GM18498 (cell line): ENCODE measurements around the gene C2CD5.
"Not testable (repeated sequence)": the region's sequence is repeated elsewhere in the genome, so short reads cannot be mapped to it uniquely, and the experiment has no call there.

Experiments used
- ATAC-seq: cut with Tn5 transposase; IDR thresholded peaks from one replicate; pipeline ENCODE4 v1.9.1; 2021; ENCODE audit warnings: mild to moderate bottlenecking, moderate library complexity; ENCODE audit not compliant: unreplicated experiment

The C2CD5 gene

DNA sequence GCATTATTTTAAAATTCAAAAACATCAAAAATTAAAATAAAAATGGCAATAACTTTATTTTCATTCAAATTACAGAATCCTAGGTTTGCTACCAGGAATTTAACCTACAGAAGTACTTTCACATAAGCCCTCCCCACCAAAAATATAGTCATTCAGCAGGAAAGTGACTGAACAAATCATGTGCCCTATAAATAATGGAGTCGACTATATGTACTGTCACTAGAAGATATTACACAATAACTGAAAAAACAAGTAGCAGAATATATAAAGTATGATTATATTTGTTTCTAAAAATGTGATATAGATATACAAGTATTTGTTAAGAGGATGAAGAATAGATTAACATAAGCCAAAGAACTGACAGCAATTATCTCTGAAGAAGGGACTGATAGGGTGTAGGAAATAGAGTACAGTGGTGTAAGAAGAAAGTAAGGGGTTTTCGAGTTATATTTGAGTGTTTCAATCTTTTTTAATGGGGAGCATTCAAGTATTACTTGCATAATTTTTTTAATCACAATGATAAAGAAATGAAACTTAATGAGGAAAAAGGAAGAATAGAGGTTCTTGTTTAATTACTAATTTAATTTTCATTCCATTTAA is 7.9 kb downstream of the C2CD5 start:
- ATAC-seq: no peak

DNA sequence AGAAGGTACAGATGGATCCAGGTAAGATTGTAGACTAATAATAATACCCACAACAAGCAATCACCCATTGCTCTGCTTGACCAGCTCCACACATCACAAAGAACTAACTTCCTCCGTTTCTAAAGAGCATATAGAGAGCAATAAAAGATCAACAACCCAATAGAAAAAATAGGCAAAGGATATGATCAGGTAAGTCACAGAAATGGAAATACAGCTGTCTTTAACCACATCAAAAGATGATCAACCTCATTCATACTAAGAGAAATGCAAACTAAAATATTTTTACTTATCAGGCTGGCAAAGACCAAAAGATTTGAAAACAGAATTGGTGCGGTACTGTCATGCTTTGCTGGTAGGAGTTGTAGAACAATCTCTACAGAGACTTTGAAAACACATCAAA is 8.9 kb downstream of the C2CD5 start:
- no peak for ATAC-seq

DNA sequence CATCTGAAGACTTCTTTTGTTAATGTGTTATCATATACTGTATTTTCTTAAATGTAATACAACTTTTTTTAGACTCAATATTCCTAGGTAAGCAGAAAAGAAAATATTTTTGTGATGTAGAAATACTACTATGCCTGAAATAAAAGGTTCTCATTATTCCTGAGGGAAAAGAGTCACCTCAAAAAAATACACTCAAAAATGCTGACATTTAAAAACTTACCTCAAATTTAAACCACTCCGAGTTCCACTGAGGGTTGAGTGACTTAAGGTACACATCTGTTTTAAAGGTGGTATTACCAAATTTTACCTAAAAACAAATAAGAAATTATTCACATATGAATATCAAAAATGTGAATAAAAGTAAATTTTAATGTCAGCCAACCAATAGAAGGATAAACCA is 9.3 kb downstream of the C2CD5 start:
- ATAC-seq: no peak

DNA sequence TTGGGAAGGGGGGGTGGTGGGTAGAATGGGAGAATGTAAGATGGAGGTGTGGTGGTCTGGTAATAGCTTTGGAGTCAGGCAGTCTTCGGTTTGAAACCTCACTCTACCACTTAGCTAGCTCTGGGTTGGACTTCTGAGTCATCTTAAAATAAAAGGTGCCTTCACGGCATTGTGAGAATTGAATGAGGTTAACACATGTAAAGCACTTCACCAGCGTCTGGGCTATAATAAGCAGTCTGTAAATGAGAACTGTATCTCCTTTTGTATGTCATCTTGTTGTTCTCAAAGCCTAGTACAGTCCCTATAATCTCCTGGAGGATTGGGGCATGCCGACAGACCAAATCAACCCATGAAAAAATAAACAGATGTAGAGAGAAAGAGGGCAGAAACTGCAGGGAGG is 11.2 kb downstream of the C2CD5 start:
- peak; percentile 89 for ATAC-seq

- ATAC-seq: no peak
Observed at GRCh38 chr12:22532317-22532716, 12.0 kb downstream of the C2CD5 start.

DNA sequence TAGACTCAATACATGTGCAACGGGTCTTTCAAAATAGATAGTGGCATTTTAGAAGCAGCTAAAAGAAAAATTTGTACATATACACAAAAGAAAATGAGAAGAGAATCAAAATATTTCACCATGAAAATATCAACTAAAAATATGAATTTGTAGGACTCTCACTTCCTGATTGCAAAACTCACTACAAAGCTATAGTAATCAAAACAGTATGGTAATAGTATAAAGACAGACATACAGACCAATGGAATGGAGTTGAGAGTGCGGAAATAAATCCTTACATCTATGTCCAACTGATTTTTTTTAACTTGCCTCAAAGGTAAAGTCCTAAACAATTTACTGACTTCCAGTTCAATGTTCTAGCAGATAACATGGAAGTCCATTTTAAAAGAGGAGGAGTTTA is 13.1 kb downstream of the C2CD5 start:
- no peak for ATAC-seq

DNA sequence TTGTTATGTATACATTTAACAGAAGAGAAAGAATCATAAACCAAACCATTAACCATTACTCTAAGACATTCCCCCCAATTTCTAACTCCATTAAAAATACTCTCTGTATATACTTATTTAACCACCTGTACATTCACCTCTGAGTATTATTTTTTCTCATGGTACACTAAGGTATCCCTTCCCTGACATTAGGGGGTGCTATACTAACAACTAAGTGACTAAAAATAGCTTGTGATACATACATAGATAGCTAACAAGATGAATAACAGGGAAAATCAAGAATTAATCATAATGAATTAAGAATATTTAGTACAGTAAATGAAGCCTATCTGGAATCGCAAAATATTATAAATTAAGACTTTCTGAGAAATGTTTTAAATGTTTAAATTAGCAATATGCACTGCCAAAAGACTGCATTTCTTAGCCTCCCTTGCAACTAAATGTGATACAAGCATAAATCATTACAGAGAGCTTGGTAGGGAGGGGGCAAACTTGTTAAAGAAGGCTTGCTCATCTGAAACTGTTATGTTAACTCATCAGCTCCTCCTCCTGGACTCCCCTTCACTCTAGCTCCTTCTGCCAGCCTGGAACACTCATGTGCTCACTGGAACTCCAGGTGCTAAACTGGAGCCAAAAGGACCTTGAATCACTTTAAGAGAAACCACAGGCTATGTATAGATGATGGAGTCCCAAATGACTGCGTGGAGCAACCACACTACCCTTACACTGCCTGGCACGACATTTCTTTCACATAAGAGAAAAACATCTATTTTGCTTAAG is 14.9 kb downstream of the C2CD5 start:
- peak; percentile 73 for ATAC-seq

DNA sequence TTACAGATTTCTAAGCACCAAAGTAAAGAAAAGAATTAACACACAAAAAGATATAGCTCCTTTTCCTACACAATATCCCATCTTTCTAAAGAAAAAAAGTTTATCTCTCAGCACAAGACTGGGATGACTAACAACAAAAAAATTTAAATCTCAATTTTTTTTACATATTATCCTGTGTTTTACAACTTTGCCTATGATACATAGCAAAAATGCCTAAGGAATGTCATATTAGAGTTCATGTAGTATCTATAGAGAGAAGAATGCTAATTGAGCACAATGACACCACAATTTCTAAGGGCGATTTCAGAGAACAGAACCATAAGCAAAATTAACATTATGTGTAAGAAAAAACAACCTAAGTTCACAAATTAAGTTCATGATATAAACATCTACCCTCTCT is 16.3 kb downstream of the C2CD5 start:
- ATAC-seq: no peak

DNA sequence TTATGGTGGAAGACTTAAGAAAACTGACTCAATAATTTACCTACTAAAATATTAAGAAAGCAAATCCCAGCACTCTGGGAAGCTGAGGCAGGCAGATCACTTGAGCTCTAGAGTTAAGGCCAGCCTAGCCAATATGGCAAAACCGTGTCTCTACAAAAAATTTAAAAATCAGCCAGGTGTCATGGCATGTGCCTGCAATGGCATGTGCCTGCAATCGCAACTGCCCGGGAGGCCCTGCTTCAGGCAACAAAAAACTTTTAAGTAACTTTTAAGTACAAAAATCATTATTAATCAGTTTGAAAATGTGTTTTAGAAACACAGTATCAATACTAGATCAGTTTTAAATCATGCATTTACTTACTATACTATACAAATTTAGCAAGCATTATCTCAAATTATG is 17.5 kb downstream of the C2CD5 start:
- no peak for ATAC-seq

GRCh38 chr12:22525426-22525825 is 18.9 kb downstream of the C2CD5 start:
- ATAC-seq: no peak

- no peak for ATAC-seq
Observed at GRCh38 chr12:22518998-22519397, 25.3 kb downstream of the C2CD5 start.

- ATAC-seq: no peak
Observed at GRCh38 chr12:22518060-22518719, 26.2 kb downstream of the C2CD5 start.

DNA sequence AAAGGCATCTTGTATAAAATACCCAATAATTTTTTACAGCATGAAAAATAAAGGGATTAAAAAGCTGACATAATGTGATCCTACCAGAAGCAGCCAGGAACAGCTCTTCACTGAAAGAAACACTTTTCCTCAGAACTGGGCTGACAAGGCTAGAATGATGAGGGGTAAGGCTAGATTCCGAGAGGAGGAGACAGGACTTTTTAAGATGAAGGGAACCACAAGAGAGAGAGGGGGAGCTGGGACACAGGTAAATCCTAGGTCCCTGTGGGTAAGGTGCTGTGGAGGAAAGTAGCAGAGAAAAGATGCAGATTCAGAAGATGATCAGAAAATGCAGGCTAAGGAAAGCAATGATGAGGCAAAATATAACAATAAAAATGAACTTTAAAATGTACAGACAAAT is 29.5 kb downstream of the C2CD5 start:
- no peak for ATAC-seq

DNA sequence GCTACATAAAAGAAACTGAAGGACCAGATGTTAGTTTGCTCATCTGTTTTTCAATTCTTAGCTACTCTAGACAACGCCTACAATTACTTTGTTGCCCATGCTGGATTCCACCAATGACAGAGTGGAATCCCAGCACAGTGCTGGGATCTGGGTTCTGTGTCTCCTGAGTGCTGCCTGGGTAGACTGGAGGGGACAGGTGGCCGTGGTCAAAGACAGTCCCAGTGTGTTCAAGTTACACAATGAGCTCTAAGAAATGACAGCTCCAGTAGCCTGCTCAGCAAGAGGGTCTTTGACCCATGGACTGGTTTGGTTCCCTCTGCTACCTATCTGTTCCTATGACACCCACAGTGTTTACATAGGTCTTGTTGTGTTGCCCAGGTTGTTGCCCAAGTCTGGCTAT is 38.5 kb downstream of the C2CD5 start:
- no peak for ATAC-seq

- no peak for ATAC-seq
Observed at GRCh38 chr12:22500100-22500499, 44.2 kb downstream of the C2CD5 start.

DNA sequence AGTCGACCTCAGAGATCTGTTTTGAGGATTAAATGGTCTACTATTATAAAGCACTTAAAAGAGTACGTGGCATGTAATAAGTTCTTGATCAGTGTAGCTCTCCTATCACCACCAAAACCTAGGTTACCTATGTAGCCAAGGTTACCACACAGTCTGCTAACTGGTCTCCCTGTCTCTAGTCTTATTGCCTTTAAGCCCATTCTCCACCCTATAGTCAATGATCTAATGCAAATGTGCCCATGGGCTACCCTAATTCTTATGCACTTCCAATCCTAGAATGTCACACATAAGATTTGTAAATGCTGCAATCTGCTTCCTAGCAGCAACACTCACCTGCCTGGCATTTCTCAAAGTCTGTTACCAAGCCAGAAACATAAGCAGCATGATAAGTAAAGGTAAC is 44.9 kb downstream of the C2CD5 start:
- ATAC-seq: no peak

DNA sequence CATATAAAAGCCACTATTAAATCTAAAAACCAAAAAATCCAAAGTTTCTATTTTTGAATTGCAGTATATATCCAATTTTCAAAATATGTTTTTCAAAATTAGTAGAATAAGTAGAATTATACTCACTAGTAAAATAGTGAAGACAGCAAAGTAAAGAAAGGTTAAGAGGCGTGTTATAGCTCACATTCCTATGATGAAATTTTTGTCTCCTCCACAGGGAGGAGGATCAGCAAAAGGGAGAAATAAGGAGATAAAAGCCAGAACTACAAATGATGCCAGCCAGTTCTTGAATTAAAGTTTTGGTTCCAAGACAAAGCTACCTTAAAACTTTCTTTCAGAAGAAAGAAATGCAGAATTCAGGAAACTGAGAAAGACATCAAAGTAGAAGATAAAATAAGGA is 50.0 kb downstream of the C2CD5 start:
- no peak for ATAC-seq

- no peak for ATAC-seq
Observed at GRCh38 chr12:22491034-22491433, 53.3 kb downstream of the C2CD5 start.

DNA sequence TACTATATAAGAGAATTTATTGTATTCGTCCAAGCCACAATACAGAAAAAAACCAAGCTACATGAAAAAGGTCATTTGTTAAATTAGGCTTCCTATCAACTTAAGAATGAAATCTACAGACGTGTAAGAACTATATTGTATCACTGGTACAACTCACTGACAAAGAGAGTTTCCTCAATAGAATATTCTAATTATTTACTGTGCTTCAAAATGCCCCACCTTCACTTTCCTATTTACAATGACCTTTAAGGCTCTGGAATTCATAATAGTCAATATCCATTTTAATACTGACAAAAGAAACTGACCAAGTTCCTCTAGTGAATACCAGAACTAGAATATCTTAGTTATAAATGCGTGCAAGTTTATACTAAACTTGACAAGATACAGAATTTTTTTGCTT is 55.9 kb downstream of the C2CD5 start:
- no peak for ATAC-seq

GRCh38 chr12:22487683-22488082 is 56.7 kb downstream of the C2CD5 start:
- not testable (repeated sequence) for ATAC-seq

- no peak for ATAC-seq
Observed at GRCh38 chr12:22481547-22482104, 62.7 kb downstream of the C2CD5 start.

- not testable (repeated sequence) for ATAC-seq
Observed at GRCh38 chr12:22480814-22481213, 63.5 kb downstream of the C2CD5 start.
